GM23338 (cell line): Measurements from ENCODE around the gene JAZF1. TPM values are rescaled to one million over a fixed set of nuclear protein-coding genes. Genes with fewer than 3 reads are reported as not detected.

Experiments used
- ATAC-seq: fragments of 200-7000 bp; cut with Tn5 transposase; 3 replicates; pipeline ENCODE4 v1.9.1; 2020
- DNase-seq: peaks from one replicate; pipeline ENCODE4 v3.0.0-alpha.2; 2015; ENCODE audit warnings: low spot score
- H2AFZ ChIP-seq: fragments of 200-600 bp; sonication (generic); 2 replicates; pipeline ENCODE4 v1.8.0; 2016; ENCODE audit warnings: antibody characterized with exemption, mild to moderate bottlenecking, moderate library complexity
- H3F3A ChIP-seq: fragments of 200-600 bp; sonication (generic); replicated peaks from 2 replicates; pipeline ENCODE4 v1.8.0; 2017; ENCODE audit warnings: antibody characterized with exemption, mixed run types, low read depth
- H3K27ac ChIP-seq: fragments of 200-600 bp; sonication (generic); 2 replicates; pipeline ENCODE4 v1.6.1; 2016; ENCODE audit warnings: low read depth
- H3K27me3 ChIP-seq: fragments of 200-600 bp; sonication (generic); 2 replicates; pipeline ENCODE4 v1.8.0; 2016; ENCODE audit warnings: mild to moderate bottlenecking, mixed run types, moderate library complexity; ENCODE audit not compliant: insufficient read depth
- H3K36me3 ChIP-seq: fragments of 200-600 bp; sonication (generic); 2 replicates; pipeline ENCODE4 v1.8.0; 2016; ENCODE audit warnings: mild to moderate bottlenecking; ENCODE audit not compliant: insufficient read depth
- H3K4me1 ChIP-seq: fragments of 200-600 bp; sonication (generic); 2 replicates; pipeline ENCODE4 v1.8.0; 2016; ENCODE audit warnings: mild to moderate bottlenecking, moderate library complexity; ENCODE audit not compliant: insufficient read depth
- H3K4me2 ChIP-seq: fragments of 200-600 bp; sonication (generic); 2 replicates; pipeline ENCODE4 v1.7.1; 2017; ENCODE audit warnings: mixed run types
- H3K4me3 ChIP-seq: fragments of 200-600 bp; sonication (generic); 2 replicates; pipeline ENCODE4 v1.6.1; 2016; ENCODE audit warnings: mixed run types
- H3K79me2 ChIP-seq: fragments of 200-600 bp; sonication (generic); replicated peaks from 2 replicates; pipeline ENCODE4 v1.8.0; 2017; ENCODE audit warnings: mild to moderate bottlenecking; ENCODE audit not compliant: insufficient read depth
- H3K9me2 ChIP-seq: fragments of 200-600 bp; sonication (generic); 2 replicates; pipeline ENCODE4 v1.8.0; 2017; ENCODE audit not compliant: insufficient read depth
- H4K20me1 ChIP-seq: fragments of 200-600 bp; sonication (generic); replicated peaks from 2 replicates; pipeline ENCODE4 v1.8.0; 2017; ENCODE audit warnings: mild to moderate bottlenecking; ENCODE audit not compliant: insufficient read depth
- H3K27ac Mint-ChIP-seq: 2 replicates; pipeline ENCODE4 v1.8.0; 2020; ENCODE audit warnings: inconsistent platforms, mild to moderate bottlenecking, moderate library complexity, mixed read lengths
- H3K27me3 Mint-ChIP-seq: 3 replicates; pipeline ENCODE4 v1.8.0; 2022; ENCODE audit warnings: low read depth, mild to moderate bottlenecking, moderate library complexity, mixed read lengths, inconsistent platforms; ENCODE audit not compliant: insufficient read depth, poor library complexity
- H3K36me3 Mint-ChIP-seq: 3 replicates; pipeline ENCODE4 v1.8.0; 2021; ENCODE audit warnings: low read depth, mild to moderate bottlenecking, inconsistent platforms, moderate library complexity, mixed read lengths
- H3K4me1 Mint-ChIP-seq: 3 replicates; pipeline ENCODE4 v1.8.0; 2020; ENCODE audit warnings: mild to moderate bottlenecking, inconsistent platforms, mixed read lengths
- H3K4me3 Mint-ChIP-seq: 3 replicates; pipeline ENCODE4 v1.8.0; 2021; ENCODE audit warnings: moderate library complexity, mild to moderate bottlenecking, inconsistent platforms, mixed read lengths
- H3K9me3 Mint-ChIP-seq: 3 replicates; pipeline ENCODE4 v1.8.0; 2020; ENCODE audit warnings: moderate library complexity, mild to moderate bottlenecking, inconsistent platforms, mixed read lengths
- CREB1 ChIP-seq: fragments of 250-450 bp; sonication (Bioruptor Pico); IDR thresholded peaks from 2 replicates; pipeline ENCODE4 v1.5.0; 2020; ENCODE audit warnings: low read depth, mild to moderate bottlenecking, moderate library complexity
- EZH2 ChIP-seq: fragments of 200-600 bp; sonication (generic); IDR thresholded peaks from one replicate; pipeline ENCODE4 v1.8.0; 2017; ENCODE audit warnings: antibody characterized with exemption, mild to moderate bottlenecking, low read depth; ENCODE audit not compliant: unreplicated experiment
- EZH2phosphoT487 ChIP-seq: fragments of 200-600 bp; sonication (generic); IDR thresholded peaks from one replicate; pipeline ENCODE4 v1.8.1; 2018; ENCODE audit warnings: antibody characterized with exemption; ENCODE audit not compliant: unreplicated experiment
- JUNB ChIP-seq: IDR thresholded peaks from one replicate; pipeline ENCODE4 v1.6.1; 2016; ENCODE audit warnings: antibody characterized with exemption; ENCODE audit not compliant: unreplicated experiment
- NANOG ChIP-seq: IDR thresholded peaks from 2 replicates; pipeline ENCODE4 v1.6.1; 2016; ENCODE audit warnings: antibody characterized with exemption, borderline replicate concordance
- POLR2AphosphoS5 ChIP-seq: IDR thresholded peaks from 2 replicates; pipeline ENCODE4 v1.6.1; 2016; ENCODE audit warnings: antibody characterized with exemption, low read depth
- STAT1 ChIP-seq: IDR thresholded peaks from one replicate; pipeline ENCODE4 v1.6.1; 2016; ENCODE audit warnings: antibody characterized with exemption; ENCODE audit not compliant: unreplicated experiment
- ZNF331 ChIP-seq: fragments of 250-450 bp; sonication (Bioruptor Pico); IDR thresholded peaks from 2 replicates; pipeline ENCODE4 v1.5.0; 2020; ENCODE audit warnings: low read depth, mild to moderate bottlenecking, moderate library complexity
- polyA plus RNA-seq: library from polyadenylated mRNA; unstranded; fragments of >200 nt; fragmentation: Nextera tagmentation; extraction: Ambion mirVana; gene quantifications from 2 replicates; pipeline ENCODE4 v1.2.1, GENCODE V29; 2016
- total RNA-seq: library from RNA; depleted of rRNA; stranded (reverse); fragments of >200 nt; shearing (Covaris generic); gene quantifications from 2 replicates; pipeline ENCODE4 v1.2.3, GENCODE V29; 2014
- TF ChIP-seq, protein P1 (sequence below): IDR thresholded peaks from one replicate; pipeline ENCODE4 v1.6.1; 2018; ENCODE audit warnings: antibody characterized with exemption; ENCODE audit not compliant: unreplicated experiment
- TF ChIP-seq, protein P2 (sequence below): fragments of 250-450 bp; sonication (Bioruptor Pico); IDR thresholded peaks from 2 replicates; pipeline ENCODE4 v1.5.0; 2020; ENCODE audit warnings: mild to moderate bottlenecking, moderate library complexity

JAZF1 gene
- total and polyA plus RNA-seq, 2 experiments from 2014 or later, result 12.2 to 22.2 TPM

DNA sequence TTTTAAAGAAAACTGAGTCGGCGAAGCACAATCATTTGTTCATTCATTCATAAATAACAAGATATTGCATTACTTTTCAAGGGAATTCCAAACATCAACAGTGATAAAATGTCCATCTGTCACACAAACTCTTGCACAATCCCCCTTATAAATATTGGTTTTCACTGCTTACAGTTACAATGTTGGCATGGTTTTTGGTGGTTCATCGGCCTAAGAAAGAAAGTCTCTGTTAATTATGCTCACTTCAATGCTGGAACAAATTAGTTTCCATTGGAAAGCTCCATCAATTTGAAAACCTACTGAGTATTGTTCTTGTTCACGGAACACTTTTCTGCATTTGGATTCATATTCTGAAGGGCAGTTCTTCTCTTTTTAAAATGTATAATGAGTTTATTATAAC lies 188.5 kb downstream of the JAZF1 start:
- no peak overlapping the region for H3K27ac Mint-ChIP-seq
- Histone ChIP-seq H3K4me1 (peaks cover 8% of the 10 kb centered on the region), H3K4me3 (no peak overlapping the region), H3K4me2 (no peak overlapping the region), H3K27me3 (no peaks in the 10 kb centered on the region), H3K9me2 (no peaks in the 10 kb centered on the region), H3K36me3 (no peaks in the 10 kb centered on the region), H4K20me1 (no peaks in the 10 kb centered on the region), H3K27ac (no peak overlapping the region), H3F3A (no peaks in the 10 kb centered on the region), H2AFZ (no peak overlapping the region), H3K79me2 (0 out of 2 replicates have a peak, but pooled peaks cover 3% of the 10 kb centered on the region)
- H3K4me3 Mint-ChIP-seq, result no peak overlapping the region
- peaks cover 2% of the 10 kb centered on the region for H3K27me3 Mint-ChIP-seq
- TF ChIP-seq ZNF331 (CRISPR knock-in tag), result no peak
- TF ChIP-seq POLR2AphosphoS5, result no peak
- TF ChIP-seq, protein P1, sequence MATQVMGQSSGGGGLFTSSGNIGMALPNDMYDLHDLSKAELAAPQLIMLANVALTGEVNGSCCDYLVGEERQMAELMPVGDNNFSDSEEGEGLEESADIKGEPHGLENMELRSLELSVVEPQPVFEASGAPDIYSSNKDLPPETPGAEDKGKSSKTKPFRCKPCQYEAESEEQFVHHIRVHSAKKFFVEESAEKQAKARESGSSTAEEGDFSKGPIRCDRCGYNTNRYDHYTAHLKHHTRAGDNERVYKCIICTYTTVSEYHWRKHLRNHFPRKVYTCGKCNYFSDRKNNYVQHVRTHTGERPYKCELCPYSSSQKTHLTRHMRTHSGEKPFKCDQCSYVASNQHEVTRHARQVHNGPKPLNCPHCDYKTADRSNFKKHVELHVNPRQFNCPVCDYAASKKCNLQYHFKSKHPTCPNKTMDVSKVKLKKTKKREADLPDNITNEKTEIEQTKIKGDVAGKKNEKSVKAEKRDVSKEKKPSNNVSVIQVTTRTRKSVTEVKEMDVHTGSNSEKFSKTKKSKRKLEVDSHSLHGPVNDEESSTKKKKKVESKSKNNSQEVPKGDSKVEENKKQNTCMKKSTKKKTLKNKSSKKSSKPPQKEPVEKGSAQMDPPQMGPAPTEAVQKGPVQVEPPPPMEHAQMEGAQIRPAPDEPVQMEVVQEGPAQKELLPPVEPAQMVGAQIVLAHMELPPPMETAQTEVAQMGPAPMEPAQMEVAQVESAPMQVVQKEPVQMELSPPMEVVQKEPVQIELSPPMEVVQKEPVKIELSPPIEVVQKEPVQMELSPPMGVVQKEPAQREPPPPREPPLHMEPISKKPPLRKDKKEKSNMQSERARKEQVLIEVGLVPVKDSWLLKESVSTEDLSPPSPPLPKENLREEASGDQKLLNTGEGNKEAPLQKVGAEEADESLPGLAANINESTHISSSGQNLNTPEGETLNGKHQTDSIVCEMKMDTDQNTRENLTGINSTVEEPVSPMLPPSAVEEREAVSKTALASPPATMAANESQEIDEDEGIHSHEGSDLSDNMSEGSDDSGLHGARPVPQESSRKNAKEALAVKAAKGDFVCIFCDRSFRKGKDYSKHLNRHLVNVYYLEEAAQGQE, result no peak
- TF ChIP-seq JUNB, result no peak
- H3K9me3 Mint-ChIP-seq, result peaks cover 22% of the 10 kb centered on the region
- H3K4me1 Mint-ChIP-seq, result peaks cover 4% of the 10 kb centered on the region; the same call in 2 of the 3 replicates
- no peak for DNase-seq
- peaks cover 18% of the 10 kb centered on the region for H3K36me3 Mint-ChIP-seq
- no peak for ATAC-seq

DNA sequence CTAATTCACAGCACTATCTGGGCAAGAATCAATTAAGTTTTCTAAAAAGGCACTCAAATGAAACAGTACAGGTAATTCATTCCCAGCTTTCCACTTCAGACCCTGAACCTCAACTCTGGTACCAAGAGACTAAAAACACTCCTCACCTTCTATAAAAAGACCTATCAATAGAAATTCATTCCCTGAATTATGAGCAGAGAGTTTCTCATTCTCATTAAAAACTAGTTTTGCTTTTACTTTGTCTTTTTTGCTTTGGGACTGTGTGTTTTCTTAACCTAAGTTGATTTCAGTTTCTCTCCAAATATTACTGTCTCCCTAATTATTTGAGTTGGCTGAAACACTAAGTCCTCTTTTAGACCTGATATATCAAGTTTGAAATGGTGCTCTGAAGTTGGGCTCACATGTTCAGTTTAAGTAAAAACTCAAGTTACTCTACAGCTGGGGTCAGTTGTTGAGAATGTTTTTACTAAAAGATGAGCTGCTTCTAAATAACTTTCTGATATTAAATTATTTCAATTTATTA lies 189.5 kb downstream of the JAZF1 start:
- no peak for ATAC-seq
- no peaks in the 10 kb centered on the region for H3K27me3 ChIP-seq
- no peak overlapping the region for H3K4me3 ChIP-seq
- peaks cover 30% of the 10 kb centered on the region for H3K9me3 Mint-ChIP-seq
- H3K27ac Mint-ChIP-seq, result no peak overlapping the region
- H3F3A ChIP-seq, result no peaks in the 10 kb centered on the region
- H3K9me2 ChIP-seq, result no peaks in the 10 kb centered on the region
- H3K4me3 Mint-ChIP-seq, result no peak overlapping the region
- H3K27me3 Mint-ChIP-seq, result peaks cover 2% of the 10 kb centered on the region
- H2AFZ ChIP-seq, result no peak overlapping the region
- no peak for DNase-seq
- H3K4me1 ChIP-seq, result peaks cover 8% of the 10 kb centered on the region
- peaks cover 22% of the 10 kb centered on the region for H3K36me3 Mint-ChIP-seq
- no peaks in the 10 kb centered on the region for H4K20me1 ChIP-seq
- H3K4me1 Mint-ChIP-seq, result peaks cover 4% of the 10 kb centered on the region; the same call in 2 of the 3 replicates
- no peak overlapping the region for H3K27ac ChIP-seq
- H3K36me3 ChIP-seq, result no peaks in the 10 kb centered on the region
- no peak overlapping the region for H3K4me2 ChIP-seq
- 0 out of 2 replicates have a peak, but pooled peaks cover 3% of the 10 kb centered on the region for H3K79me2 ChIP-seq
- TF ChIP-seq EZH2phosphoT487 (no peak), CREB1 (CRISPR knock-in tag) (no peak), NANOG (no peak), STAT1 (no peak), EZH2 (no peak), POLR2AphosphoS5 (no peak), JUNB (no peak)
- TF ChIP-seq, protein P2, sequence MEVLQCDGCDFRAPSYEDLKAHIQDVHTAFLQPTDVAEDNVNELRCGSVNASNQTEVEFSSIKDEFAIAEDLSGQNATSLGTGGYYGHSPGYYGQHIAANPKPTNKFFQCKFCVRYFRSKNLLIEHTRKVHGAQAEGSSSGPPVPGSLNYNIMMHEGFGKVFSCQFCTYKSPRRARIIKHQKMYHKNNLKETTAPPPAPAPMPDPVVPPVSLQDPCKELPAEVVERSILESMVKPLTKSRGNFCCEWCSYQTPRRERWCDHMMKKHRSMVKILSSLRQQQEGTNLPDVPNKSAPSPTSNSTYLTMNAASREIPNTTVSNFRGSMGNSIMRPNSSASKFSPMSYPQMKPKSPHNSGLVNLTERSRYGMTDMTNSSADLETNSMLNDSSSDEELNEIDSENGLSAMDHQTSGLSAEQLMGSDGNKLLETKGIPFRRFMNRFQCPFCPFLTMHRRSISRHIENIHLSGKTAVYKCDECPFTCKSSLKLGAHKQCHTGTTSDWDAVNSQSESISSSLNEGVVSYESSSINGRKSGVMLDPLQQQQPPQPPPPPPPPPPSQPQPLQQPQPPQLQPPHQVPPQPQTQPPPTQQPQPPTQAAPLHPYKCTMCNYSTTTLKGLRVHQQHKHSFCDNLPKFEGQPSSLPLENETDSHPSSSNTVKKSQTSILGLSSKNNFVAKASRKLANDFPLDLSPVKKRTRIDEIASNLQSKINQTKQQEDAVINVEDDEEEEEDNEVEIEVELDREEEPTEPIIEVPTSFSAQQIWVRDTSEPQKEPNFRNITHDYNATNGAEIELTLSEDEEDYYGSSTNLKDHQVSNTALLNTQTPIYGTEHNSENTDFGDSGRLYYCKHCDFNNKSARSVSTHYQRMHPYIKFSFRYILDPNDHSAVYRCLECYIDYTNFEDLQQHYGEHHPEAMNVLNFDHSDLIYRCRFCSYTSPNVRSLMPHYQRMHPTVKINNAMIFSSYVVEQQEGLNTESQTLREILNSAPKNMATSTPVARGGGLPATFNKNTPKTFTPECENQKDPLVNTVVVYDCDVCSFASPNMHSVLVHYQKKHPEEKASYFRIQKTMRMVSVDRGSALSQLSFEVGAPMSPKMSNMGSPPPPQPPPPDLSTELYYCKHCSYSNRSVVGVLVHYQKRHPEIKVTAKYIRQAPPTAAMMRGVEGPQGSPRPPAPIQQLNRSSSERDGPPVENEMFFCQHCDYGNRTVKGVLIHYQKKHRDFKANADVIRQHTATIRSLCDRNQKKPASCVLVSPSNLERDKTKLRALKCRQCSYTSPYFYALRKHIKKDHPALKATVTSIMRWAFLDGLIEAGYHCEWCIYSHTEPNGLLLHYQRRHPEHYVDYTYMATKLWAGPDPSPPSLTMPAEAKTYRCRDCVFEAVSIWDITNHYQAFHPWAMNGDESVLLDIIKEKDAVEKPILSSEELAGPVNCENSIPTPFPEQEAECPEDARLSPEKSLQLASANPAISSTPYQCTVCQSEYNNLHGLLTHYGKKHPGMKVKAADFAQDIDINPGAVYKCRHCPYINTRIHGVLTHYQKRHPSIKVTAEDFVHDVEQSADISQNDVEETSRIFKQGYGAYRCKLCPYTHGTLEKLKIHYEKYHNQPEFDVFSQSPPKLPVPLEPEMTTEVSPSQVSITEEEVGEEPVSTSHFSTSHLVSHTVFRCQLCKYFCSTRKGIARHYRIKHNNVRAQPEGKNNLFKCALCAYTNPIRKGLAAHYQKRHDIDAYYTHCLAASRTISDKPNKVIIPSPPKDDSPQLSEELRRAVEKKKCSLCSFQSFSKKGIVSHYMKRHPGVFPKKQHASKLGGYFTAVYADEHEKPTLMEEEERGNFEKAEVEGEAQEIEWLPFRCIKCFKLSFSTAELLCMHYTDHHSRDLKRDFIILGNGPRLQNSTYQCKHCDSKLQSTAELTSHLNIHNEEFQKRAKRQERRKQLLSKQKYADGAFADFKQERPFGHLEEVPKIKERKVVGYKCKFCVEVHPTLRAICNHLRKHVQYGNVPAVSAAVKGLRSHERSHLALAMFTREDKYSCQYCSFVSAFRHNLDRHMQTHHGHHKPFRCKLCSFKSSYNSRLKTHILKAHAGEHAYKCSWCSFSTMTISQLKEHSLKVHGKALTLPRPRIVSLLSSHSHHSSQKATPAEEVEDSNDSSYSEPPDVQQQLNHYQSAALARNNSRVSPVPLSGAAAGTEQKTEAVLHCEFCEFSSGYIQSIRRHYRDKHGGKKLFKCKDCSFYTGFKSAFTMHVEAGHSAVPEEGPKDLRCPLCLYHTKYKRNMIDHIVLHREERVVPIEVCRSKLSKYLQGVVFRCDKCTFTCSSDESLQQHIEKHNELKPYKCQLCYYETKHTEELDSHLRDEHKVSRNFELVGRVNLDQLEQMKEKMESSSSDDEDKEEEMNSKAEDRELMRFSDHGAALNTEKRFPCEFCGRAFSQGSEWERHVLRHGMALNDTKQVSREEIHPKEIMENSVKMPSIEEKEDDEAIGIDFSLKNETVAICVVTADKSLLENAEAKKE (CRISPR knock-in tag), result no peak
